Stomach (tissue), 4 donors: ENCODE measurements around the gene EDEM2.

Experiments used
- CTCF ChIP-seq, 7 experiments: fragments of 450-650 bp in 4 of 7; fragments of 200-600 bp in 3 of 7; sonication (generic) in 3 of 7; IDR thresholded peaks; one replicate each; pipeline ENCODE4 v1.5.1; 2016 to 2019; ENCODE audit warnings: antibody characterized with exemption in 7 of 7, control low read depth in 2 of 7, mild to moderate bottlenecking in 1 of 7
- EP300 ChIP-seq: sonication (generic); formaldehyde crosslinking; IDR thresholded peaks from one replicate; pipeline ENCODE4 v1.6.1; 2017; ENCODE audit warnings: antibody characterized with exemption
- POLR2A ChIP-seq, 4 donors: fragments of 450-650 bp; IDR thresholded peaks; one replicate each; pipeline ENCODE4 v1.6.1; 2016; ENCODE audit warnings: antibody characterized with exemption in 4 of 4, control low read depth in 2 of 4, mild to moderate bottlenecking in 1 of 4, moderate library complexity in 1 of 4
- POLR2AphosphoS5 ChIP-seq, 3 donors: sonication (generic); formaldehyde crosslinking; IDR thresholded peaks; one replicate each; pipeline ENCODE4 v1.6.1; 2016; ENCODE audit warnings: antibody characterized with exemption in 3 of 3

- TF ChIP-seq POLR2AphosphoS5 (IDR thresholded peaks at IDR 0.05) (no peak), CTCF (IDR thresholded peaks at IDR 0.05) (no peak), POLR2A (IDR thresholded peaks at IDR 0.05) (no peak), EP300 (no peak)
Observed at GRCh38 chr20:35181731-35182130, 34.6 kb upstream of the EDEM2 start.
